Esophagus mucosa (tissue), 1 donor: ENCODE data around the gene IL36B. TPM values are rescaled to one million over a fixed set of nuclear protein-coding genes. Genes with fewer than 3 reads are reported as not detected.

Experiments used
- ATAC-seq: fragments of 200-7000 bp; cut with Tn5 transposase; one replicate; pipeline ENCODE4 v1.9.1; 2020
- total RNA-seq: library from RNA; stranded (reverse); gene quantifications from one replicate; pipeline ENCODE4 v1.2.4, GENCODE V29; 2023
- donor health status: DM: yes; HTN: yes; CAD: no.

Gene IL36B
- total RNA-seq, 1 donor from 2014 or later: 1.4 TPM

DNA sequence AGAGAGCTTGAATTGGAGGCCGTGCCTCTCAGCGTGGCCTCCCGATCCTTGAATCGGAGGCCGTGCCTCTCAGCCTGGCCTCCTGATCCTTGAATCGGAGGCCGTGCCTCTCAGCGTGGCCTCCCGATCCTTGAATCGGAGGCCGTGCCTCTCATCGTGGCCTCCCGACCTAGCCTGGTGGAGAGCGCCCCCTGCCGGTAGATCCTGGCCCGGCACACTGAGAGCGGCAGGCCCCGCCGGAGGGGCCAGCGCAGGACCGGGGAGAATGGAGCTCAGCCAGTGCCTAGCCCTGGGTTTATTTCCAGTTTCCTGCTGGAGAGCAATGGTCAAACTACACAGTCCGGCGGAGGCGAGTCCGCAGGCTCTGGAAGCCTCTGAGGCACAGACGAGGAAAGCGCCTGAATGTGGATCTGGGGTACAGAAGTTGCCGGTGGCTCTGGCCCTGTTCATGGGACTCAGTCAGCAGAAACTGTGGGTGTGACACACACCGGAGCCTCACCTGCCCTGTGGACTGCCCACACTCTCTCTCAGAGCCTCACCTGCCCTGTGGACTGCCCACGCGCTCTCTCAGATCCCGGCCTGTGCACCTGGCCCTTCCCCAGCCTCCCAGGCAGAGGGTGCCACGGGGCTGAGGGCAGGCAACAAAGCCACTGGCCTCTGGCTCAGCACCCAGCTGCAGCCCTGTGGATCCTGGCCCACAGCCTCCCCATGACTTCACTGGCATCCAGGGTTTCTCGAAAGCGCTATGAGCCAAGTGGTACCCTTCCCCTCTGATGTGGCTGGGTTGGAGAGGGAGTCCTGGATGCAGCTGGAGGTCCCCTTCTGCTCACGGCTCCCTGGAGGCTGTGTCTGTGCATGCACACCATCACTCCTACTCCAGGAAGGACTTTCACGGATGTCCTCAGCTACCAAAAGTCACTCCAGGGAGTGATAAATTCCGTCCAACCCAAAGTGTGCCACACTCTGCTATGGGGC, 1.5 kb downstream of the IL36B start:
- ATAC-seq: peak; percentile 23

GRCh38 chr2:113046465-113046864, 6.2 kb downstream of the IL36B start:
- ATAC-seq: no peak

- peak; percentile 78 for ATAC-seq
These were observed 10.8 kb downstream of the IL36B start for GRCh38 chr2:113041871-113042270.

GRCh38 chr2:113039719-113040118, 12.9 kb downstream of the IL36B start:
- no peak for ATAC-seq

DNA sequence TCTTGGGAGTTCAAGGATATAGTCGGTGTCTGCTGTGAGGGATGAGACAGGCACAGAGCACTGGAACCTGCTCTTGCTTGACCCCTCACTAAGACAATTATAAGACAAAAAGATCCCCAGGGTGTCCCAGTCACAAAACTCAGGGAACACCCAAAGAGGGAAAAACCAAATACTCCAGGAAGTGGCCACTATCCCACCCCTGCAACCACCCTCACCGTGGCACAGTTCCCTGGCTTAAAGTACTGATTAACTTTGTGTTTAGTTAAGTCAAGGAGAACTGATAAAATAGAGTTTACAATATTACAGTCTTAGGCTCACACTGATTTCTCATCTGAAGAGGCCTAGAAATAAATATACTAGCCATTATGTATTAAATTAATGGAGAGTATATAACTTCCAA, 13.5 kb downstream of the IL36B start:
- no peak for ATAC-seq

- ATAC-seq: no peak
These were observed 14.4 kb downstream of the IL36B start for GRCh38 chr2:113038291-113038690.

DNA sequence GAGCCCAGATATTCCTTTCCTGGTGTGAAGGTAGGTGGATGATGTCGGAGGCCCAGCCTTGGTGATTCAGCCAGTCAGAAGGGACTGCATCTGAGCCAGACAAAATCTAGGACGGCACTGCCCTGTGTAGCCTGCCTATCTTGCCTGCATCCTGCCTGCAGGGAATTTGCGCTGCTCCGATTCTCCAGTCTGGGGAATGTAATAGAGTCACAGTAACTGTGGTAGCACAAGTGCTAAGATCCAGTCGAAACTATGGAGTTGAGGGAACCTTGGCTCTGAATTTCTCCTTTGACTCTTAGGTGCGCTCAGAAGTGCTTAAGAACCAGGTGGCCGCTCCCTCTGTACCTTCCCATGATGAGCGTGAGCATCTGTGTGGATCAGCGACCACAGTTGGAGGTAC, 15.9 kb downstream of the IL36B start:
- peak; percentile 45 for ATAC-seq

DNA sequence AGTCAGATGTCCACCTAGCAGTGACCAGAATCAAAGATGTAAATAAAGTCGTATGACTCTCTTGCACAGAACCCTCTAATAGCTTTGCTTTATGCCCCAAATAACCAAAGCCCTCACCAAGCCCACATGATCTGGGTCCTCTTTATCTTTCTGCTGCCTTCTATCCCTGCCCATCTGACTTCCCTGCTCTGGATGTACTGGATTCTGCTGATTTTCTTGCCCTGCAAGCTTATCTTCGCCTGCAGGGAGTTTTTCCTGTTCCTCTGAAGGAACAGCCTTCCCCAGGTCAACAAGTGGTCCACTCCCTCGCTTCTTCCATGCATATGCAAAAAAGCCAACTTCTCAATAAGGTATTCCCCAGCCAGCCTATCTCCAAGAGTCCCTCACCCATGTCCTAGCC, 18.7 kb downstream of the IL36B start:
- ATAC-seq: no peak

DNA sequence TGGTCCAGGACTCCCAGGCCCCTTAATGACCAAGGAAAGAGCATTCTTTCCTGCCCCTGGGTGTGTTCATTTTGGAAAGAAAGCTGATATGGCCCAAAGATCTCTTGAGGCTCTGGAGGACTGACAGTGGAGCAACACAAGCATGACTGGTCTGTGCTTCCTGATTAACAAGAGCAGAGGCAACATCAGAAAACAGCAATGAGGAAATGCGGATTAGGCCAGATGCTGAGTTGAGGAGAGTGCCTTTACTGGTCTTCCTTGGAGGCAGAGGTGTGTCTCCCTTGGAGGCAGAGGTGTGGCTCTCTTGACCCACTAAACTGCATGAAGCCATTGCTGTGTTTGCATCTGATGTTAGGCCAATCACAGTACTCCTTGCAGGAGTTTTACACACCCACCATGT, 19.9 kb downstream of the IL36B start:
- ATAC-seq: peak; percentile 87

- ATAC-seq: no peak
These were observed 24.6 kb downstream of the IL36B start for GRCh38 chr2:113028112-113028511.

DNA sequence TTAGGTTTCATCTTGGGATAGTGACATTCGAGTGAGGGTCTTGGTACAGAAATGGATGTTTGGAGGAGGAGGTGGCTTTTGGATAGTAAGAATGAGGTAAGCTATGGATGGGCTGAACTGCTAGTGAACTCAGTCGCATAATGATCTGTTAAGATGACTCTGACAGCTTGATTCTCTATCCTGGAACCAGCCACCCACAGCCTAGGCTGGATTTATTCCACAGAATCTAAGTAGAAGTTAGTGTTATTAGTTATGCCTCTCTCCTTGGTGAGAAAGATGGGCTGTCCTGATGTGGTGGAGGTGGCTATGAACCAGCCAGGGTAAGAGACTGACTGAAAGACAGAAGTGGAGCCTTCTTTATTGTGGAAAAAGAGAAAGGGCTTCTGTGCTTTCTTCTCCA, 25.0 kb downstream of the IL36B start:
- ATAC-seq: no peak

DNA sequence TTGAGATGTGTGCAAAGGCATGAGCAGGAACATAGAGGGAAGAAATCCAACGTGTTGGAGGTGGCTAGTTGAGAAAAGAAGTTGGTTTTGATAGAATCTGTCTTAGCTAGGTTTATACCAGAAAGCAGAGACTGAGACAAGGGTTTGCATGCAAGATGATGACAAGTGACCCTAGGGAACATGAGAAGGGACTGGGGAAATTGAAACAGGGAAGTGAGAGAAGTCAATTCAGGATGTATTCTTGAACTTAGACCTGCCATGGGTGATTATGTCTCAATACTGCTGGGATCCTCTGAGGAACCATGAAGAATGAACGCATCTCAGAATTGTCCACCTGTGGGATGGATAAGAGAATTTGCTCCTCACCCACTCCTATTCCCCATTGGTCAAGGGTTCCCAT, 26.9 kb downstream of the IL36B start:
- ATAC-seq: no peak

- no peak for ATAC-seq
These were observed 27.9 kb downstream of the IL36B start for GRCh38 chr2:113024764-113025163.

- ATAC-seq: no peak
These were observed 31.4 kb downstream of the IL36B start for GRCh38 chr2:113021312-113021711.

DNA sequence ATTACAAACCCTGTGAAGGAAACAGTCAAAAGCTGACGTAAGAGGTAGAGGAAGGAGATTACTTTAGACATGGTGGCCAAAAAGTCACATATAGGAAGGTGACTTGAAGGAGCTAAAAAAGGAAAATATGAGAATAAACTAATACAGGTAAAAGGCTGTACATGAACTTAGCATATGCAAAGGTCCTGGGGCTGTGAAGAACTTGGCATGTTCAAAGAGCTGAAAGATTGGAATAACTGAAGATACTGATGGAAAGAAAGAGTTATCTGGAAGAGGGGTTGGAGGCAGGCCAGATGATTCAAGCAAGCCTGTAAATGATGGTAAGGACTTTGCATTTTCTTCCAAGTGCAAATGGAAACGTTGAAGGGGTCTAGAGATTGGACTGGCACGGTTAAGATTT, 34.2 kb downstream of the IL36B start:
- ATAC-seq: no peak

GRCh38 chr2:113015655-113016054, 37.0 kb downstream of the IL36B start:
- peak; percentile 74 for ATAC-seq

DNA sequence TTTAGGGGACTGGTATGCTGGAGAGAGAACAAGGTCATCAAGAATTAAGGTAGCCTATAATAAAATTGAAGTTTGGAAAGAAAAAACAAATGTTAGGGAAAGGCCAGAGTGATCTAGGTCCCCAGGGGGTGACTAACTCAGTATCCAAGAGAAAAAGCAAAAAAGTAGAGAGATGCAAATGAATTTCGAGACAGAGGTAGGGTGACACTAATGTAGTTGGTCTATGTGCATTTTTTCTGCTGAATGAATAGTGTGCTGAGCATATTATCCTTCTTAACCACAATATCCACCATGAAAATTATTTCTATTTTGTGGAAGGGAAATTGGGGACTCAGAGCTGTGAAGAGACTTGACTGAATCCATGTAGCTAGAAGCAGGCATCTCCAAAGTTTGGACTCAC, 37.6 kb downstream of the IL36B start:
- ATAC-seq: no peak

- no peak for ATAC-seq
These were observed 38.6 kb downstream of the IL36B start for GRCh38 chr2:113014067-113014466.

DNA sequence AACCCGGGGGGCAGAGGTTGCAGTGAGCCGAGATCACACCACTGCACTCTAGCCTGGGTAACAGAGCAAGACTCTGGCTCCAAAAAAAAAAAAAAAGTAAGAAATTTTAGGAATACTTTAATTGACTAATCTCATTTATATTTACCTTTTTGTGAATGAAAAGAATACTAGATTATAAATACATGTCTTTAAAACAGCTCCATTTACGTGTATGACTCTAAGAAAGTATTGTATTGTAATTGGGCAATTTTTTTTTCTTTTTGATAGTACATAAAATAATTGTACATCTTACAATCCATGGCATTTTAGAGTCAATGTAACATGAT, 39.4 kb downstream of the IL36B start:
- no peak for ATAC-seq

DNA sequence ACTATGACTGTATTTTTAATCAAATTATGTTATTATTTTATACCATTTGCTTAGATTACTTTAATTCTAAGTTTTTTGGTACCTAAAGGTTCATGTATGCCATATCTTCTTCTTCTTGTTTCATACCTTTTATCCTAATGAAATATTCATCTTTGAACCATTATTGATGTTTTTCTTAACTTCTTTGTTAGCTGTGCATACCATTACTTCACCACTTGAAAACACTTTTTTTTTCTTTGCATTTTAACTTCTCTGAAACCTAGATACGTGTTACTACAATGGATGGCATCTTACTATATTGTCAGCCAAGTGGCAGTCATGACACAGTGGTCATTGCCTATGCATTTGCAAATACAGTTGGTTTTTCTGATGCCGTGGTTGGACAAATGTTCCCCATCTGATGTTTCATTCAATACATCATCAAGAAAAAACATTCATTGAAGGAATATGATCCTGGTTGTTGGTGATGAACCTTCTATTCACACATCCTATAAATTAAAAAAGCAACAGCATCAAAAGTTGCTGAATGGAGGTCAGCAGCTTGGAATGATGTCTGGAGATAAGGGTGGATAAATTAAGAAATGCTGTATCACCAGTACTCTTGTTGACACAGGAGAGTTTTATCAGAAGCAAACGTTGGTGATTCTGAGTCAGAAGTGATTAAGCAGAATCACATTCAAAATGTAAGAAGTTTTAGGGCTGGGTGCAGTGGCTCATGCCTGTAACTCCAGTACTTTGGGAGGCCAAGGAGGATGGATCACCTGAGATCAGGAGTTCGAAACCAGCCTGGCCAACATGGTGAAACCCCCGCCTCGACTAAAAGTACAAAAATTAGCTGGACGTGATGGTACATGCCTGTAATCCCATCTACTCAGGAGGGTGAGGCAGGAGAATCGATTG, 40.0 kb downstream of the IL36B start:
- ATAC-seq: no peak

- ATAC-seq: no peak
These were observed 41.6 kb downstream of the IL36B start for GRCh38 chr2:113011108-113011507.

GRCh38 chr2:113010088-113010487, 42.6 kb downstream of the IL36B start:
- ATAC-seq: no peak

- ATAC-seq: no peak
These were observed 43.0 kb downstream of the IL36B start for GRCh38 chr2:113009622-113010021.

DNA sequence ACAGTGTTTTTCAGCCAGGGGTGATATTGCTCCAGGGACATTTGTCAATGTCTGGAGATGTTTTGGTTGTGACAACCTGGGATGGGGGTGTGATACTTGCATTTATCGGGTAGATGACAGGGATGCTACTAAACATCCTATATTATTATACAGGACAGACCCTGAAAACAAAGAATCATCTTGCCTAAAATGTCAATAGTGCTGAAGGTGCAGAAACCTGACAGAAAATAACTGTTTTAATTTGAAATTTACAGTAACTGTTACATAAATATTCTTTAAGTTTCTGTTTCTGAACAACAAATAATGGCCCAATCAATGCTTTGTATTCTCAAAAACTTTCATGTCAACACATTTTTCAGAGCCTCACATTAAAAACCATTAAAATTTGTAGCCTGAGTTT, 45.4 kb downstream of the IL36B start:
- no peak for ATAC-seq
